ENCODE measurements around the gene SMIM28. TPM values are rescaled to one million over a fixed set of nuclear protein-coding genes. Genes with fewer than 3 reads are reported as not detected.

The SMIM28 gene
- total and polyA plus RNA-seq, 9 of the 15 experiments (the other 6 are each of a cell fraction or from before 2014, with no cell fraction given) = not detected

DNA sequence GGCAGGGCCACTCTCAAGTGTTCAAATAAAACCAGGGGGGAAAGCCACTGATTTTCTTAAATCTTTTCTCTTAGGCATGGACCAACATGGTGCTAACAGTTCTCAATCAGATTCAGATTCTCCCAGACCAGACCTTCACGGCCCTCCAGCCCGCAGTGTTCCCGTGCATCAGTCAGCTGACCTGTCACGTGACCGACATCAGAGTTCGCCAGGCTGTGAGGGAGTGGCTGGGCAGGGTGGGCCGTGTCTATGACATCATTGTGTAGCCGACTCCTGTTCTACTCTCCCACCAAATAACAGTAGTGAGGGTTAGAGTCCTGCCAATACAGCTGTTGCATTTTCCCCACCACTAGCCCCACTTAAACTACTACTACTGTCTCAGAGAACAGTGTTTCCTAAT lies 41.5 kb upstream of the SMIM28 start (continued):
- TF ChIP-seq, protein P1, sequence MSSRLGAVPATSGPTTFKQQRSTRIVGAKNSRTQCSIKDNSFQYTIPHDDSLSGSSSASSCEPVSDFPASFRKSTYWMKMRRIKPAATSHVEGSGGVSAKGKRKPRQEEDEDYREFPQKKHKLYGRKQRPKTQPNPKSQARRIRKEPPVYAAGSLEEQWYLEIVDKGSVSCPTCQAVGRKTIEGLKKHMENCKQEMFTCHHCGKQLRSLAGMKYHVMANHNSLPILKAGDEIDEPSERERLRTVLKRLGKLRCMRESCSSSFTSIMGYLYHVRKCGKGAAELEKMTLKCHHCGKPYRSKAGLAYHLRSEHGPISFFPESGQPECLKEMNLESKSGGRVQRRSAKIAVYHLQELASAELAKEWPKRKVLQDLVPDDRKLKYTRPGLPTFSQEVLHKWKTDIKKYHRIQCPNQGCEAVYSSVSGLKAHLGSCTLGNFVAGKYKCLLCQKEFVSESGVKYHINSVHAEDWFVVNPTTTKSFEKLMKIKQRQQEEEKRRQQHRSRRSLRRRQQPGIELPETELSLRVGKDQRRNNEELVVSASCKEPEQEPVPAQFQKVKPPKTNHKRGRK (tag; IDR thresholded peaks at IDR 0.05) = no peak
- TF ChIP-seq, protein P2, sequence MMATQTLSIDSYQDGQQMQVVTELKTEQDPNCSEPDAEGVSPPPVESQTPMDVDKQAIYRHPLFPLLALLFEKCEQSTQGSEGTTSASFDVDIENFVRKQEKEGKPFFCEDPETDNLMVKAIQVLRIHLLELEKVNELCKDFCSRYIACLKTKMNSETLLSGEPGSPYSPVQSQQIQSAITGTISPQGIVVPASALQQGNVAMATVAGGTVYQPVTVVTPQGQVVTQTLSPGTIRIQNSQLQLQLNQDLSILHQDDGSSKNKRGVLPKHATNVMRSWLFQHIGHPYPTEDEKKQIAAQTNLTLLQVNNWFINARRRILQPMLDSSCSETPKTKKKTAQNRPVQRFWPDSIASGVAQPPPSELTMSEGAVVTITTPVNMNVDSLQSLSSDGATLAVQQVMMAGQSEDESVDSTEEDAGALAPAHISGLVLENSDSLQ (IDR thresholded peaks at IDR 0.05) = no peak
- TF ChIP-seq NFIX (CRISPR knock-in tag; IDR thresholded peaks at IDR 0.05; ENCODE audit: low read depth) = no peak
- TF ChIP-seq RB1 (IDR thresholded peaks at IDR 0.05; ENCODE audit: low read depth) = no peak
- peak; percentile 20; the same call in 1 of the 2 replicates for TF ChIP-seq CREB1 (IDR thresholded peaks at IDR 0.05)
- no peak for TF ChIP-seq CREB1 (CRISPR knock-in tag; IDR thresholded peaks at IDR 0.05)
- no peak for TF ChIP-seq EZH2 (IDR thresholded peaks at IDR 0.05; ENCODE audit: borderline replicate concordance, low read depth, low read length)
- no peak for TF ChIP-seq GATA2 (CRISPR knock-in tag; IDR thresholded peaks at IDR 0.05)
- no peak for TF ChIP-seq NCOA6 (IDR thresholded peaks at IDR 0.05)
- TF ChIP-seq, protein P3, sequence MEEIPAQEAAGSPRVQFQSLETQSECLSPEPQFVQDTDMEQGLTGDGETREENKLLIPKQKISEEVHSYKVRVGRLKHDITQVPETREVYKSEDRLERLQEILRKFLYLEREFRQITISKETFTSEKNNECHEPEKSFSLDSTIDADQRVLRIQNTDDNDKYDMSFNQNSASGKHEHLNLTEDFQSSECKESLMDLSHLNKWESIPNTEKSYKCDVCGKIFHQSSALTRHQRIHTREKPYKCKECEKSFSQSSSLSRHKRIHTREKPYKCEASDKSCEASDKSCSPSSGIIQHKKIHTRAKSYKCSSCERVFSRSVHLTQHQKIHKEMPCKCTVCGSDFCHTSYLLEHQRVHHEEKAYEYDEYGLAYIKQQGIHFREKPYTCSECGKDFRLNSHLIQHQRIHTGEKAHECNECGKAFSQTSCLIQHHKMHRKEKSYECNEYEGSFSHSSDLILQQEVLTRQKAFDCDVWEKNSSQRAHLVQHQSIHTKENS (CRISPR knock-in tag; IDR thresholded peaks at IDR 0.05) = no peak
- TF ChIP-seq, protein P4, sequence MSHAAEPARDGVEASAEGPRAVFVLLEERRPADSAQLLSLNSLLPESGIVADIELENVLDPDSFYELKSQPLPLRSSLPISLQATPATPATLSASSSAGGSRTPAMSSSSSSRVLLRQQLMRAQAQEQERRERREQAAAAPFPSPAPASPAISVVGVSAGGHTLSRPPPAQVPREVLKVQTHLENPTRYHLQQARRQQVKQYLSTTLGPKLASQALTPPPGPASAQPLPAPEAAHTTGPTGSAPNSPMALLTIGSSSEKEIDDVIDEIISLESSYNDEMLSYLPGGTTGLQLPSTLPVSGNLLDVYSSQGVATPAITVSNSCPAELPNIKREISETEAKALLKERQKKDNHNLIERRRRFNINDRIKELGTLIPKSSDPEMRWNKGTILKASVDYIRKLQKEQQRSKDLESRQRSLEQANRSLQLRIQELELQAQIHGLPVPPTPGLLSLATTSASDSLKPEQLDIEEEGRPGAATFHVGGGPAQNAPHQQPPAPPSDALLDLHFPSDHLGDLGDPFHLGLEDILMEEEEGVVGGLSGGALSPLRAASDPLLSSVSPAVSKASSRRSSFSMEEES (CRISPR knock-in tag; IDR thresholded peaks at IDR 0.05) = peak; percentile 99
- TF ChIP-seq, protein P5, sequence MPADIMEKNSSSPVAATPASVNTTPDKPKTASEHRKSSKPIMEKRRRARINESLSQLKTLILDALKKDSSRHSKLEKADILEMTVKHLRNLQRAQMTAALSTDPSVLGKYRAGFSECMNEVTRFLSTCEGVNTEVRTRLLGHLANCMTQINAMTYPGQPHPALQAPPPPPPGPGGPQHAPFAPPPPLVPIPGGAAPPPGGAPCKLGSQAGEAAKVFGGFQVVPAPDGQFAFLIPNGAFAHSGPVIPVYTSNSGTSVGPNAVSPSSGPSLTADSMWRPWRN (IDR thresholded peaks at IDR 0.05; ENCODE audit: low read depth) = no peak
- TF ChIP-seq, protein P6, sequence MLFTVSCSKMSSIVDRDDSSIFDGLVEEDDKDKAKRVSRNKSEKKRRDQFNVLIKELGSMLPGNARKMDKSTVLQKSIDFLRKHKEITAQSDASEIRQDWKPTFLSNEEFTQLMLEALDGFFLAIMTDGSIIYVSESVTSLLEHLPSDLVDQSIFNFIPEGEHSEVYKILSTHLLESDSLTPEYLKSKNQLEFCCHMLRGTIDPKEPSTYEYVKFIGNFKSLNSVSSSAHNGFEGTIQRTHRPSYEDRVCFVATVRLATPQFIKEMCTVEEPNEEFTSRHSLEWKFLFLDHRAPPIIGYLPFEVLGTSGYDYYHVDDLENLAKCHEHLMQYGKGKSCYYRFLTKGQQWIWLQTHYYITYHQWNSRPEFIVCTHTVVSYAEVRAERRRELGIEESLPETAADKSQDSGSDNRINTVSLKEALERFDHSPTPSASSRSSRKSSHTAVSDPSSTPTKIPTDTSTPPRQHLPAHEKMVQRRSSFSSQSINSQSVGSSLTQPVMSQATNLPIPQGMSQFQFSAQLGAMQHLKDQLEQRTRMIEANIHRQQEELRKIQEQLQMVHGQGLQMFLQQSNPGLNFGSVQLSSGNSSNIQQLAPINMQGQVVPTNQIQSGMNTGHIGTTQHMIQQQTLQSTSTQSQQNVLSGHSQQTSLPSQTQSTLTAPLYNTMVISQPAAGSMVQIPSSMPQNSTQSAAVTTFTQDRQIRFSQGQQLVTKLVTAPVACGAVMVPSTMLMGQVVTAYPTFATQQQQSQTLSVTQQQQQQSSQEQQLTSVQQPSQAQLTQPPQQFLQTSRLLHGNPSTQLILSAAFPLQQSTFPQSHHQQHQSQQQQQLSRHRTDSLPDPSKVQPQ (CRISPR knock-in tag; IDR thresholded peaks at IDR 0.05; ENCODE audit: borderline replicate concordance) = no peak
- TF ChIP-seq, protein P7, sequence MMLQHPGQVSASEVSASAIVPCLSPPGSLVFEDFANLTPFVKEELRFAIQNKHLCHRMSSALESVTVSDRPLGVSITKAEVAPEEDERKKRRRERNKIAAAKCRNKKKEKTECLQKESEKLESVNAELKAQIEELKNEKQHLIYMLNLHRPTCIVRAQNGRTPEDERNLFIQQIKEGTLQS (IDR thresholded peaks at IDR 0.05) = peak; percentile 75
- TF ChIP-seq, protein P7 (CRISPR knock-in tag; conservative IDR thresholded peaks at IDR 0.05) = no peak
- TF ChIP-seq, protein P8, sequence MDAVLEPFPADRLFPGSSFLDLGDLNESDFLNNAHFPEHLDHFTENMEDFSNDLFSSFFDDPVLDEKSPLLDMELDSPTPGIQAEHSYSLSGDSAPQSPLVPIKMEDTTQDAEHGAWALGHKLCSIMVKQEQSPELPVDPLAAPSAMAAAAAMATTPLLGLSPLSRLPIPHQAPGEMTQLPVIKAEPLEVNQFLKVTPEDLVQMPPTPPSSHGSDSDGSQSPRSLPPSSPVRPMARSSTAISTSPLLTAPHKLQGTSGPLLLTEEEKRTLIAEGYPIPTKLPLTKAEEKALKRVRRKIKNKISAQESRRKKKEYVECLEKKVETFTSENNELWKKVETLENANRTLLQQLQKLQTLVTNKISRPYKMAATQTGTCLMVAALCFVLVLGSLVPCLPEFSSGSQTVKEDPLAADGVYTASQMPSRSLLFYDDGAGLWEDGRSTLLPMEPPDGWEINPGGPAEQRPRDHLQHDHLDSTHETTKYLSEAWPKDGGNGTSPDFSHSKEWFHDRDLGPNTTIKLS (IDR thresholded peaks at IDR 0.05; ENCODE audit: borderline replicate concordance, low read depth) = no peak
